Gastrocnemius medialis (tissue), 4 donors: Measurements from ENCODE around the gene ARHGAP23. TPM values are rescaled to one million over a fixed set of nuclear protein-coding genes. Genes with fewer than 3 reads are reported as not detected.

Experiments
- ATAC-seq, 2 donors: fragments of 150-250 bp; one replicate each; pipeline ENCODE4 v1.9.1; 2016
- DNase-seq, 2 donors: peaks; one replicate each; pipeline ENCODE4 v3.0.0-alpha.2; 2019
- H3K27ac ChIP-seq, 4 donors: fragments of 200-600 bp; sonication (generic); 1 replicate in 1 of 4; 2 replicates in 3 of 4; pipeline ENCODE4 v1.5.1; 2016 to 2018; ENCODE audit warnings: mild to moderate bottlenecking in 2 of 4, moderate library complexity in 1 of 4
- H3K27me3 ChIP-seq, 3 donors: fragments of 200-600 bp; sonication (generic) in 2 of 3; 1 replicate in 1 of 3; 2 replicates in 2 of 3; pipeline versions ENCODE4 v1.5.1 to v1.6.0; 2016 to 2019; ENCODE audit warnings: mild to moderate bottlenecking in 1 of 3, moderate library complexity in 1 of 3
- H3K36me3 ChIP-seq, 2 donors: fragments of 200-600 bp; sonication (generic) in 1 of 2; one replicate each; pipeline ENCODE4 v1.5.1; 2017 to 2018
- H3K4me1 ChIP-seq, 2 donors: fragments of 200-600 bp; sonication (generic) in 1 of 2; one replicate each; pipeline ENCODE4 v1.5.1; 2016 to 2017; ENCODE audit warnings: mild to moderate bottlenecking in 2 of 2
- H3K4me3 ChIP-seq, 4 donors: fragments of 200-600 bp; sonication (generic) in 3 of 4; 1 replicate in 1 of 4; 2 replicates in 3 of 4; pipeline ENCODE4 v1.5.1; 2016 to 2019; ENCODE audit warnings: mild to moderate bottlenecking in 2 of 4
- H3K9me3 ChIP-seq, 3 donors: fragments of 200-600 bp; sonication (generic) in 2 of 3; 1 replicate in 1 of 3; 2 replicates in 2 of 3; pipeline ENCODE4 v1.5.1; 2016 to 2019
- POLR2A ChIP-seq, 2 donors: fragments of 450-650 bp; IDR thresholded peaks; one replicate each; pipeline ENCODE4 v1.6.1; 2017; ENCODE audit warnings: antibody characterized with exemption in 2 of 2, mild to moderate bottlenecking in 2 of 2, moderate library complexity in 2 of 2
- in situ Hi-C, 4 donors: fragments of 200-750 bp; cut with MboI; loops; one replicate each; pipeline versions ENCODE4 v1.15.0 to v1.8.0; 2017; ENCODE audit warnings: low sequenced_read_pairs in 4 of 4
- intact Hi-C: fragments of 100-400 bp; cut with DNase I; formaldehyde crosslinking; loops from one replicate; pipeline ENCODE4 v1.15.1; 2023; ENCODE audit warnings: low total_unique reads
- total RNA-seq, 4 donors: library from RNA; depleted of rRNA; stranded (reverse); fragments of >200 nt; gene quantifications; one replicate each; pipeline versions ENCODE4 v1.1.0 to v1.2.3, GENCODE V29; 2016
- TF ChIP-seq, protein P1 (sequence below), 5 experiments: fragments of 450-650 bp in 3 of 5; fragments of 200-600 bp in 2 of 5; sonication (generic) in 2 of 5; IDR thresholded peaks in 4 of 5; conservative IDR thresholded peaks in 1 of 5; 1 replicate in 4 of 5; 2 replicates in 1 of 5; pipeline ENCODE4 v1.5.1; 2016 to 2019; ENCODE audit warnings: antibody characterized with exemption in 5 of 5, mild to moderate bottlenecking in 3 of 5, moderate library complexity in 3 of 5

The ARHGAP23 gene
- total RNA-seq, 4 donors from 2014 or later: 8.0 to 22.7 (median 12.1) TPM

DNA sequence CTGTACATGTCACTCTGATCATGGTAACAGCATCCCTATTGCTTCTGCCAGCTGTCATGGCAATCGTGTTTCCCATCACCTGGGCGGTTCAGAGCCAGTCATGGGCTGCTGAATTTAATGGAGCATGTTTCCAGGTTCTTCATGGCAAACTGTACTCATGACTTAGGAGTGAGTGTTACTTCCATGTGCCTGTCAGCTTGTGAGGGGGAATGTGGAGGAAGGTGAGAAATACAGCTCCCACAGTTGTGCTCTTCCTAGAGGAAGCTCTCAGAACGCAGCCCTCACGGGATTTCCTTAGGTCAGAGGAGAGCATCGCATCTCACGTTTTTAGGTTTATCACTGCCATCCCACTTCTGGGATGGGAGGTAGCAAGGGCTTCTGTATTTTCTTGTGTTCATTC, 28.0 kb upstream of the ARHGAP23 start:
- Histone ChIP-seq H3K27ac (no peak overlapping the region), H3K36me3 (peaks cover 3 to 56% of the 10 kb centered on the region in 2 donors), H3K4me1 (no peaks in the 10 kb centered on the region), H3K4me3 (no peak overlapping the region), H3K27me3 (no peaks in the 10 kb centered on the region), H3K9me3 (no peaks in the 10 kb centered on the region)
- no peak for TF ChIP-seq POLR2A (IDR thresholded peaks at IDR 0.05)
- TF ChIP-seq, protein P1, sequence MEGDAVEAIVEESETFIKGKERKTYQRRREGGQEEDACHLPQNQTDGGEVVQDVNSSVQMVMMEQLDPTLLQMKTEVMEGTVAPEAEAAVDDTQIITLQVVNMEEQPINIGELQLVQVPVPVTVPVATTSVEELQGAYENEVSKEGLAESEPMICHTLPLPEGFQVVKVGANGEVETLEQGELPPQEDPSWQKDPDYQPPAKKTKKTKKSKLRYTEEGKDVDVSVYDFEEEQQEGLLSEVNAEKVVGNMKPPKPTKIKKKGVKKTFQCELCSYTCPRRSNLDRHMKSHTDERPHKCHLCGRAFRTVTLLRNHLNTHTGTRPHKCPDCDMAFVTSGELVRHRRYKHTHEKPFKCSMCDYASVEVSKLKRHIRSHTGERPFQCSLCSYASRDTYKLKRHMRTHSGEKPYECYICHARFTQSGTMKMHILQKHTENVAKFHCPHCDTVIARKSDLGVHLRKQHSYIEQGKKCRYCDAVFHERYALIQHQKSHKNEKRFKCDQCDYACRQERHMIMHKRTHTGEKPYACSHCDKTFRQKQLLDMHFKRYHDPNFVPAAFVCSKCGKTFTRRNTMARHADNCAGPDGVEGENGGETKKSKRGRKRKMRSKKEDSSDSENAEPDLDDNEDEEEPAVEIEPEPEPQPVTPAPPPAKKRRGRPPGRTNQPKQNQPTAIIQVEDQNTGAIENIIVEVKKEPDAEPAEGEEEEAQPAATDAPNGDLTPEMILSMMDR (IDR thresholded peaks at IDR 0.05 in 4 of 5, conservative IDR thresholded peaks at IDR 0.05 in 1 of 5): no peak
- no peak for DNase-seq
- intact Hi-C loops (no loop called here), in situ Hi-C loops (no loop called here)
- ATAC-seq: no peak

- intact Hi-C loops (no loop called here), in situ Hi-C loops (no loop called here)
- TF ChIP-seq POLR2A (IDR thresholded peaks at IDR 0.05): no peak
- TF ChIP-seq, protein P1 (IDR thresholded peaks at IDR 0.05 in 4 of 5, conservative IDR thresholded peaks at IDR 0.05 in 1 of 5): no peak
- H3K9me3 ChIP-seq: no peaks in the 10 kb centered on the region
- no peak overlapping the region for H3K27ac ChIP-seq
- H3K36me3 ChIP-seq: peaks cover 0 to 44% of the 10 kb centered on the region in 2 donors
- DNase-seq (no peak), ATAC-seq (no peak)
- H3K4me1 ChIP-seq: no peaks in the 10 kb centered on the region
- H3K27me3 ChIP-seq: no peaks in the 10 kb centered on the region
- H3K4me3 ChIP-seq: no peak overlapping the region
Measured at GRCh38 chr17:38401459-38401858, 26.8 kb upstream of the ARHGAP23 start.

DNA sequence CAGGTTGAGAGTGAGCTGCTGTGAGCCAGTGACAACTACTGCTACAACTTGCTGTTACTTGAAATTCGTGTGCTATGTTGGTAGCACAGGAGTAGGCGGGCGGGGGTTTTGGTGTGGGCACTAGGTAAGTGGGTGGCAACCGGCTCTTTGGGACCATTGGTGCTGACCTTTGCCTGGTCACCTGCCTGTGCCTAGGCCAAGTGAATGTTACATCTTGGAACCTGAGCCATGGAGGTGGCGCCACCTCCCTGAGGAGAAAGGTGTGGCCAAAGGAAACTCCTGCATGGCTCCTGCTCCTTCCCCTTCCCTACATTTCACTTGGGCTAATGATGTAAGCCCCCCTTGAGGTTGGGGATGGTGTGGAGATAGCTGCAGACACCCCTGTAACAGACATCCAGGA, 25.4 kb upstream of the ARHGAP23 start:
- intact Hi-C loops: no loop called here
- Histone ChIP-seq H3K4me3 (no peak overlapping the region), H3K36me3 (peaks cover 0 to 33% of the 10 kb centered on the region in 2 donors), H3K27ac (no peak overlapping the region), H3K27me3 (no peaks in the 10 kb centered on the region), H3K4me1 (no peaks in the 10 kb centered on the region), H3K9me3 (no peaks in the 10 kb centered on the region)
- TF ChIP-seq, protein P1 (IDR thresholded peaks at IDR 0.05 in 4 of 5, conservative IDR thresholded peaks at IDR 0.05 in 1 of 5): no peak
- TF ChIP-seq POLR2A (IDR thresholded peaks at IDR 0.05): no peak
- in situ Hi-C loops: no loop called here
- no peak for DNase-seq
- ATAC-seq: no peak

- no peak for DNase-seq
- Histone ChIP-seq H3K4me3 (no peak overlapping the region), H3K9me3 (no peaks in the 10 kb centered on the region), H3K27ac (no peak overlapping the region), H3K4me1 (no peaks in the 10 kb centered on the region), H3K36me3 (peaks cover 0 to 33% of the 10 kb centered on the region in 2 donors), H3K27me3 (no peaks in the 10 kb centered on the region)
- TF ChIP-seq, protein P1 (IDR thresholded peaks at IDR 0.05 in 4 of 5, conservative IDR thresholded peaks at IDR 0.05 in 1 of 5): no peak
- TF ChIP-seq POLR2A (IDR thresholded peaks at IDR 0.05): no peak
- intact Hi-C loops: no loop called here
- ATAC-seq: no peak
- in situ Hi-C loops: no loop called here
Measured at GRCh38 chr17:38403491-38403890, 24.8 kb upstream of the ARHGAP23 start.
